ENCODE results near the gene HEXIM1.

DNA sequence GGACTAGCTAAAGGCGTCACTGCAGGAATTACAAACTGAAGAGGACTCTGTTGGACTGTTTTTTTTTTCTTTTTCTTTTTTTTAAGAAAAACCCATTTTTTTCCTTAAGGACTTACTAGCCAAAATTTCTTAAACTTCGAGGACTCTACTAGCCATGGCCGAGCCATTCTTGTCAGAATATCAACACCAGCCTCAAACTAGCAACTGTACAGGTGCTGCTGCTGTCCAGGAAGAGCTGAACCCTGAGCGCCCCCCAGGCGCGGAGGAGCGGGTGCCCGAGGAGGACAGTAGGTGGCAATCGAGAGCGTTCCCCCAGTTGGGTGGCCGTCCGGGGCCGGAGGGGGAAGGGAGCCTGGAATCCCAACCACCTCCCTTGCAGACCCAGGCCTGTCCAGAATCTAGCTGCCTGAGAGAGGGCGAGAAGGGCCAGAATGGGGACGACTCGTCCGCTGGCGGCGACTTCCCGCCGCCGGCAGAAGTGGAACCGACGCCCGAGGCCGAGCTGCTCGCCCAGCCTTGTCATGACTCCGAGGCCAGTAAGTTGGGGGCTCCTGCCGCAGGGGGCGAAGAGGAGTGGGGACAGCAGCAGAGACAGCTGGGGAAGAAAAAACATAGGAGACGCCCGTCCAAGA lies 878 bp downstream of the HEXIM1 start:
- TF ChIP-seq EP300 (IDR thresholded peaks at IDR 0.05): no peak
- peak; percentile 42 to 74 (median 54) for TF ChIP-seq POLR2AphosphoS5 (IDR thresholded peaks at IDR 0.05)
- TF ChIP-seq, protein P1, sequence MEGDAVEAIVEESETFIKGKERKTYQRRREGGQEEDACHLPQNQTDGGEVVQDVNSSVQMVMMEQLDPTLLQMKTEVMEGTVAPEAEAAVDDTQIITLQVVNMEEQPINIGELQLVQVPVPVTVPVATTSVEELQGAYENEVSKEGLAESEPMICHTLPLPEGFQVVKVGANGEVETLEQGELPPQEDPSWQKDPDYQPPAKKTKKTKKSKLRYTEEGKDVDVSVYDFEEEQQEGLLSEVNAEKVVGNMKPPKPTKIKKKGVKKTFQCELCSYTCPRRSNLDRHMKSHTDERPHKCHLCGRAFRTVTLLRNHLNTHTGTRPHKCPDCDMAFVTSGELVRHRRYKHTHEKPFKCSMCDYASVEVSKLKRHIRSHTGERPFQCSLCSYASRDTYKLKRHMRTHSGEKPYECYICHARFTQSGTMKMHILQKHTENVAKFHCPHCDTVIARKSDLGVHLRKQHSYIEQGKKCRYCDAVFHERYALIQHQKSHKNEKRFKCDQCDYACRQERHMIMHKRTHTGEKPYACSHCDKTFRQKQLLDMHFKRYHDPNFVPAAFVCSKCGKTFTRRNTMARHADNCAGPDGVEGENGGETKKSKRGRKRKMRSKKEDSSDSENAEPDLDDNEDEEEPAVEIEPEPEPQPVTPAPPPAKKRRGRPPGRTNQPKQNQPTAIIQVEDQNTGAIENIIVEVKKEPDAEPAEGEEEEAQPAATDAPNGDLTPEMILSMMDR (IDR thresholded peaks at IDR 0.05): peak; percentile 81 to 84 (median 83)
